ENCODE data around the gene LAMTOR2. TPM values are rescaled to one million over a fixed set of nuclear protein-coding genes. Genes with fewer than 3 reads are reported as not detected.

The LAMTOR2 gene
- polyA plus RNA-seq, 1 donor from 2014 or later, result 81.3 TPM

- TF ChIP-seq, protein P1, sequence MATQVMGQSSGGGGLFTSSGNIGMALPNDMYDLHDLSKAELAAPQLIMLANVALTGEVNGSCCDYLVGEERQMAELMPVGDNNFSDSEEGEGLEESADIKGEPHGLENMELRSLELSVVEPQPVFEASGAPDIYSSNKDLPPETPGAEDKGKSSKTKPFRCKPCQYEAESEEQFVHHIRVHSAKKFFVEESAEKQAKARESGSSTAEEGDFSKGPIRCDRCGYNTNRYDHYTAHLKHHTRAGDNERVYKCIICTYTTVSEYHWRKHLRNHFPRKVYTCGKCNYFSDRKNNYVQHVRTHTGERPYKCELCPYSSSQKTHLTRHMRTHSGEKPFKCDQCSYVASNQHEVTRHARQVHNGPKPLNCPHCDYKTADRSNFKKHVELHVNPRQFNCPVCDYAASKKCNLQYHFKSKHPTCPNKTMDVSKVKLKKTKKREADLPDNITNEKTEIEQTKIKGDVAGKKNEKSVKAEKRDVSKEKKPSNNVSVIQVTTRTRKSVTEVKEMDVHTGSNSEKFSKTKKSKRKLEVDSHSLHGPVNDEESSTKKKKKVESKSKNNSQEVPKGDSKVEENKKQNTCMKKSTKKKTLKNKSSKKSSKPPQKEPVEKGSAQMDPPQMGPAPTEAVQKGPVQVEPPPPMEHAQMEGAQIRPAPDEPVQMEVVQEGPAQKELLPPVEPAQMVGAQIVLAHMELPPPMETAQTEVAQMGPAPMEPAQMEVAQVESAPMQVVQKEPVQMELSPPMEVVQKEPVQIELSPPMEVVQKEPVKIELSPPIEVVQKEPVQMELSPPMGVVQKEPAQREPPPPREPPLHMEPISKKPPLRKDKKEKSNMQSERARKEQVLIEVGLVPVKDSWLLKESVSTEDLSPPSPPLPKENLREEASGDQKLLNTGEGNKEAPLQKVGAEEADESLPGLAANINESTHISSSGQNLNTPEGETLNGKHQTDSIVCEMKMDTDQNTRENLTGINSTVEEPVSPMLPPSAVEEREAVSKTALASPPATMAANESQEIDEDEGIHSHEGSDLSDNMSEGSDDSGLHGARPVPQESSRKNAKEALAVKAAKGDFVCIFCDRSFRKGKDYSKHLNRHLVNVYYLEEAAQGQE (IDR thresholded peaks at IDR 0.05; ENCODE audit: borderline replicate concordance), result no peak
- TF ChIP-seq, protein P2, sequence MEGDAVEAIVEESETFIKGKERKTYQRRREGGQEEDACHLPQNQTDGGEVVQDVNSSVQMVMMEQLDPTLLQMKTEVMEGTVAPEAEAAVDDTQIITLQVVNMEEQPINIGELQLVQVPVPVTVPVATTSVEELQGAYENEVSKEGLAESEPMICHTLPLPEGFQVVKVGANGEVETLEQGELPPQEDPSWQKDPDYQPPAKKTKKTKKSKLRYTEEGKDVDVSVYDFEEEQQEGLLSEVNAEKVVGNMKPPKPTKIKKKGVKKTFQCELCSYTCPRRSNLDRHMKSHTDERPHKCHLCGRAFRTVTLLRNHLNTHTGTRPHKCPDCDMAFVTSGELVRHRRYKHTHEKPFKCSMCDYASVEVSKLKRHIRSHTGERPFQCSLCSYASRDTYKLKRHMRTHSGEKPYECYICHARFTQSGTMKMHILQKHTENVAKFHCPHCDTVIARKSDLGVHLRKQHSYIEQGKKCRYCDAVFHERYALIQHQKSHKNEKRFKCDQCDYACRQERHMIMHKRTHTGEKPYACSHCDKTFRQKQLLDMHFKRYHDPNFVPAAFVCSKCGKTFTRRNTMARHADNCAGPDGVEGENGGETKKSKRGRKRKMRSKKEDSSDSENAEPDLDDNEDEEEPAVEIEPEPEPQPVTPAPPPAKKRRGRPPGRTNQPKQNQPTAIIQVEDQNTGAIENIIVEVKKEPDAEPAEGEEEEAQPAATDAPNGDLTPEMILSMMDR (IDR thresholded peaks at IDR 0.05; ENCODE audit: poor library complexity, severe bottlenecking), result no peak
- TF ChIP-seq RAD21 (conservative IDR thresholded peaks at IDR 0.05), result no peak
- TF ChIP-seq EP300 (conservative IDR thresholded peaks at IDR 0.05; ENCODE audit: poor library complexity, severe bottlenecking), result no peak
- no peak for TF ChIP-seq MXI1 (conservative IDR thresholded peaks at IDR 0.05; ENCODE audit: poor library complexity, severe bottlenecking)
- TF ChIP-seq EZH2 (IDR thresholded peaks at IDR 0.05; ENCODE audit: borderline replicate concordance, insufficient read depth, low read length, poor library complexity, severe bottlenecking), result no peak
- TF ChIP-seq POLR2AphosphoS5 (IDR thresholded peaks at IDR 0.05), result no peak
- TF ChIP-seq TAF1 (IDR thresholded peaks at IDR 0.05; ENCODE audit: low read depth), result no peak
- no peak for TF ChIP-seq SMC3 (conservative IDR thresholded peaks at IDR 0.05; ENCODE audit: poor library complexity)
- Histone ChIP-seq H3K4me2 (ENCODE audit: low read length) (no peak overlapping the region), H3K9ac (ENCODE audit: low read length) (peak overlapping the region; percentile 61), H3K27ac (ENCODE audit: low read length) (peak overlapping the region; percentile 82), H3K9me2 (ENCODE audit: insufficient read depth, low read length) (no peaks in the 10 kb centered on the region), H3K27me3 (ENCODE audit: insufficient read depth, low read depth, low read length) (no peaks in the 10 kb centered on the region), H2AFZ (ENCODE audit: low read depth, low read length) (no peak overlapping the region), H3K36me3 (ENCODE audit: insufficient read depth, low read length) (no peaks in the 10 kb centered on the region), H3K9me3 (ENCODE audit: low read length) (no peaks in the 10 kb centered on the region), H3K4me3 (ENCODE audit: low read length) (peak overlapping the region; percentile 53), H3K79me2 (replicated peaks; ENCODE audit: insufficient read depth, low read length) (peaks cover 28% of the 10 kb centered on the region), H4K20me1 (ENCODE audit: insufficient read depth) (no peaks in the 10 kb centered on the region), H3F3A (ENCODE audit: insufficient read depth, low read length, poor library complexity, severe bottlenecking) (peaks cover 5% of the 10 kb centered on the region)
Measured at GRCh38 chr1:156106624-156107488, 52.3 kb downstream of the LAMTOR2 start.

GRCh38 chr1:156108057-156108456 is 53.5 kb downstream of the LAMTOR2 start:
- H3K79me2 ChIP-seq (replicated peaks; ENCODE audit: insufficient read depth, low read length), result peaks cover 23% of the 10 kb centered on the region
- H3K9me3 ChIP-seq (ENCODE audit: low read length), result no peaks in the 10 kb centered on the region
- no peaks in the 10 kb centered on the region for H4K20me1 ChIP-seq (ENCODE audit: insufficient read depth)
- no peaks in the 10 kb centered on the region for H3K9me2 ChIP-seq (ENCODE audit: insufficient read depth, low read length)
- H3K9ac ChIP-seq (ENCODE audit: low read length), result no peak overlapping the region
- H3K27me3 ChIP-seq (ENCODE audit: insufficient read depth, low read depth, low read length), result no peaks in the 10 kb centered on the region
- TF ChIP-seq, protein P1 (IDR thresholded peaks at IDR 0.05; ENCODE audit: borderline replicate concordance), result no peak
- TF ChIP-seq EP300 (conservative IDR thresholded peaks at IDR 0.05; ENCODE audit: poor library complexity, severe bottlenecking), result no peak
- no peak for TF ChIP-seq POLR2AphosphoS5 (IDR thresholded peaks at IDR 0.05)
- no peak for TF ChIP-seq RAD21 (conservative IDR thresholded peaks at IDR 0.05)
- TF ChIP-seq EZH2 (IDR thresholded peaks at IDR 0.05; ENCODE audit: borderline replicate concordance, insufficient read depth, low read length, poor library complexity, severe bottlenecking), result no peak
- TF ChIP-seq SMC3 (conservative IDR thresholded peaks at IDR 0.05; ENCODE audit: poor library complexity), result no peak
- TF ChIP-seq, protein P2 (IDR thresholded peaks at IDR 0.05; ENCODE audit: poor library complexity, severe bottlenecking), result no peak
- TF ChIP-seq MXI1 (conservative IDR thresholded peaks at IDR 0.05; ENCODE audit: poor library complexity, severe bottlenecking), result no peak
- TF ChIP-seq TAF1 (IDR thresholded peaks at IDR 0.05; ENCODE audit: low read depth), result no peak
- H3K4me2 ChIP-seq (ENCODE audit: low read length), result no peak overlapping the region
- H3K4me3 ChIP-seq (ENCODE audit: low read length), result no peak overlapping the region
- no peaks in the 10 kb centered on the region for H3K36me3 ChIP-seq (ENCODE audit: insufficient read depth, low read length)
- H3K27ac ChIP-seq (ENCODE audit: low read length), result no peak overlapping the region
- H3F3A ChIP-seq (ENCODE audit: insufficient read depth, low read length, poor library complexity, severe bottlenecking), result peaks cover 5% of the 10 kb centered on the region
- no peak overlapping the region for H2AFZ ChIP-seq (ENCODE audit: low read depth, low read length)
